HepG2 (cell line): ENCODE results near the gene JOSD1. TPM values are rescaled to one million over a fixed set of nuclear protein-coding genes. Genes with fewer than 3 reads are reported as not detected.
A peak's percentile ranks its signal among the peaks of the same experiment; 100 is the strongest.

Experiments used
- ATF2 ChIP-seq: sonication (generic); formaldehyde crosslinking; IDR thresholded peaks from 2 replicates; pipeline ENCODE4 v1.4.0; 2020; ENCODE audit warnings: missing genetic modification reagents
- EZH2 ChIP-seq: conservative IDR thresholded peaks from 2 replicates; pipeline ENCODE4 v1.6.1; 2012; ENCODE audit warnings: mild to moderate bottlenecking, low read depth, low read length, moderate library complexity
- KAT8 ChIP-seq: IDR thresholded peaks from 2 replicates; pipeline ENCODE4 v1.6.1; 2016; ENCODE audit warnings: missing genetic modification reagents, missing compliant biosample characterization
- KLF9 ChIP-seq: IDR thresholded peaks from 2 replicates; pipeline ENCODE4 v1.6.1; 2016; ENCODE audit warnings: low read depth
- KMT2B ChIP-seq: IDR thresholded peaks from 2 replicates; pipeline ENCODE4 v1.6.1; 2016; ENCODE audit warnings: missing genetic modification reagents, missing compliant biosample characterization
- RAD21 ChIP-seq: fragments of 450-650 bp; formaldehyde crosslinking; IDR thresholded peaks from 2 replicates; pipeline ENCODE4 v1.5.0; 2020; ENCODE audit warnings: mild to moderate bottlenecking
- RNF2 ChIP-seq: fragments of 450-650 bp; conservative IDR thresholded peaks from 2 replicates; pipeline ENCODE4 v1.6.1; 2016; ENCODE audit warnings: low read depth
- SIN3B ChIP-seq: fragments of 150-350 bp; IDR thresholded peaks from 2 replicates; pipeline ENCODE4 v1.6.1; 2014; ENCODE audit warnings: low read length
- SMAD9 ChIP-seq: sonication (generic); formaldehyde crosslinking; IDR thresholded peaks from 2 replicates; pipeline ENCODE4 v1.5.1; 2020; ENCODE audit warnings: mild to moderate bottlenecking, missing genetic modification reagents
- TBL1XR1 ChIP-seq: fragments of 150-350 bp; IDR thresholded peaks from 2 replicates; pipeline ENCODE4 v1.6.1; 2014; ENCODE audit warnings: borderline replicate concordance, low read length; ENCODE audit not compliant: partially characterized antibody
- ZNF101 ChIP-seq: sonication (generic); formaldehyde crosslinking; IDR thresholded peaks from 2 replicates; pipeline ENCODE4 v1.4.0; 2020; ENCODE audit warnings: mild to moderate bottlenecking, low read depth, missing genetic modification reagents, borderline replicate concordance
- ZNF326 ChIP-seq: sonication (generic); formaldehyde crosslinking; IDR thresholded peaks from 2 replicates; pipeline ENCODE4 v1.4.0; 2020; ENCODE audit warnings: missing genetic modification reagents, borderline replicate concordance
- ZNF33A ChIP-seq: sonication (generic); formaldehyde crosslinking; IDR thresholded peaks from 2 replicates; pipeline ENCODE4 v1.5.1; 2020; ENCODE audit warnings: missing genetic modification reagents, mild to moderate bottlenecking, moderate library complexity, borderline replicate concordance
- ZNF350 ChIP-seq: sonication (generic); formaldehyde crosslinking; IDR thresholded peaks from 2 replicates; pipeline ENCODE4 v1.4.0; 2020; ENCODE audit warnings: mild to moderate bottlenecking, low read depth, missing genetic modification reagents, borderline replicate concordance
- ZNF766 ChIP-seq: sonication (generic); formaldehyde crosslinking; IDR thresholded peaks from 2 replicates; pipeline ENCODE4 v1.5.0; 2020; ENCODE audit warnings: missing genetic modification reagents, borderline replicate concordance
- ZNF782 ChIP-seq: sonication (generic); formaldehyde crosslinking; IDR thresholded peaks from 2 replicates; pipeline ENCODE4 v1.4.0; 2020; ENCODE audit warnings: missing genetic modification reagents, mild to moderate bottlenecking, borderline replicate concordance
- polyA plus RNA-seq, 8 experiments: library from polyadenylated mRNA; depleted of rRNA in 3 of 8; stranded (reverse) in 7 of 8; unstranded in 1 of 8; fragments of >200 nt; fragmentation: Illumina TruSeq in 4 of 8; extraction: Trizol in 4 of 8; gene quantifications; 2 replicates each; pipeline versions ENCODE4 v1.2.1 to v1.2.3, GENCODE V29; 2011 to 2016; ENCODE audit warnings: low read depth in 4 of 8, missing spikeins in 1 of 8, mixed read lengths in 1 of 8; ENCODE audit not compliant: insufficient read depth in 1 of 8
- total RNA-seq, 5 experiments: library from RNA; depleted of rRNA; stranded (reverse); fragments of >200 nt; fragmentation: Illumina TruSeq; extraction: Trizol; gene quantifications; 2 replicates each; pipeline ENCODE4 v1.2.3, GENCODE V29; 2016; ENCODE audit warnings: low read depth in 1 of 5
- TF ChIP-seq, protein P1 (sequence below): sonication (generic); formaldehyde crosslinking; IDR thresholded peaks from 2 replicates; pipeline ENCODE4 v1.4.0; 2020; ENCODE audit warnings: missing genetic modification reagents
- TF ChIP-seq, protein P2 (sequence below): sonication (generic); formaldehyde crosslinking; IDR thresholded peaks from 2 replicates; pipeline ENCODE4 v1.9.0; 2021; ENCODE audit warnings: missing genetic modification reagents, mild to moderate bottlenecking, borderline replicate concordance
- TF ChIP-seq, protein P3 (sequence below): sonication (generic); formaldehyde crosslinking; IDR thresholded peaks from 2 replicates; pipeline ENCODE4 v1.4.0; 2020; ENCODE audit warnings: missing genetic modification reagents, borderline replicate concordance

The JOSD1 gene
- total and polyA plus RNA-seq, 2 of the 13 experiments (the other 11 are each of a cell fraction or from before 2014, with no cell fraction given), result 31.7 to 38.4 TPM

- TF ChIP-seq, protein P1, sequence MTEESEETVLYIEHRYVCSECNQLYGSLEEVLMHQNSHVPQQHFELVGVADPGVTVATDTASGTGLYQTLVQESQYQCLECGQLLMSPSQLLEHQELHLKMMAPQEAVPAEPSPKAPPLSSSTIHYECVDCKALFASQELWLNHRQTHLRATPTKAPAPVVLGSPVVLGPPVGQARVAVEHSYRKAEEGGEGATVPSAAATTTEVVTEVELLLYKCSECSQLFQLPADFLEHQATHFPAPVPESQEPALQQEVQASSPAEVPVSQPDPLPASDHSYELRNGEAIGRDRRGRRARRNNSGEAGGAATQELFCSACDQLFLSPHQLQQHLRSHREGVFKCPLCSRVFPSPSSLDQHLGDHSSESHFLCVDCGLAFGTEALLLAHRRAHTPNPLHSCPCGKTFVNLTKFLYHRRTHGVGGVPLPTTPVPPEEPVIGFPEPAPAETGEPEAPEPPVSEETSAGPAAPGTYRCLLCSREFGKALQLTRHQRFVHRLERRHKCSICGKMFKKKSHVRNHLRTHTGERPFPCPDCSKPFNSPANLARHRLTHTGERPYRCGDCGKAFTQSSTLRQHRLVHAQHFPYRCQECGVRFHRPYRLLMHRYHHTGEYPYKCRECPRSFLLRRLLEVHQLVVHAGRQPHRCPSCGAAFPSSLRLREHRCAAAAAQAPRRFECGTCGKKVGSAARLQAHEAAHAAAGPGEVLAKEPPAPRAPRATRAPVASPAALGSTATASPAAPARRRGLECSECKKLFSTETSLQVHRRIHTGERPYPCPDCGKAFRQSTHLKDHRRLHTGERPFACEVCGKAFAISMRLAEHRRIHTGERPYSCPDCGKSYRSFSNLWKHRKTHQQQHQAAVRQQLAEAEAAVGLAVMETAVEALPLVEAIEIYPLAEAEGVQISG (CRISPR knock-in tag), result peak; percentile 92
- TF ChIP-seq ATF2 (CRISPR knock-in tag) (peak; percentile 98), ZNF782 (CRISPR knock-in tag) (no peak; the same call in 1 of the 2 replicates), SMAD9 (CRISPR knock-in tag) (no peak), ZNF350 (CRISPR knock-in tag) (no peak; the same call in 1 of the 2 replicates), KMT2B (CRISPR knock-in tag) (0 out of 2 replicates have a peak, but pooled peaks have one; percentile 49), KAT8 (peak; percentile 59; the same call in 1 of the 2 replicates), RNF2 (0 out of 2 replicates have a peak, but pooled peaks have one; percentile 24), EZH2 (no peak), ZNF766 (CRISPR knock-in tag) (no peak; the same call in 1 of the 2 replicates), ZNF326 (CRISPR knock-in tag) (no peak), TBL1XR1 (no peak), KLF9 (CRISPR knock-in tag) (no peak), ZNF33A (CRISPR knock-in tag) (no peak), SIN3B (0 out of 2 replicates have a peak, but pooled peaks have one; percentile 13), ZNF101 (CRISPR knock-in tag) (no peak), RAD21 (CRISPR knock-in tag) (peak; percentile 60; the same call in 1 of the 2 replicates)
- TF ChIP-seq, protein P2, sequence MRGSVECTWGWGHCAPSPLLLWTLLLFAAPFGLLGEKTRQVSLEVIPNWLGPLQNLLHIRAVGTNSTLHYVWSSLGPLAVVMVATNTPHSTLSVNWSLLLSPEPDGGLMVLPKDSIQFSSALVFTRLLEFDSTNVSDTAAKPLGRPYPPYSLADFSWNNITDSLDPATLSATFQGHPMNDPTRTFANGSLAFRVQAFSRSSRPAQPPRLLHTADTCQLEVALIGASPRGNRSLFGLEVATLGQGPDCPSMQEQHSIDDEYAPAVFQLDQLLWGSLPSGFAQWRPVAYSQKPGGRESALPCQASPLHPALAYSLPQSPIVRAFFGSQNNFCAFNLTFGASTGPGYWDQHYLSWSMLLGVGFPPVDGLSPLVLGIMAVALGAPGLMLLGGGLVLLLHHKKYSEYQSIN, result no peak
- TF ChIP-seq, protein P3, sequence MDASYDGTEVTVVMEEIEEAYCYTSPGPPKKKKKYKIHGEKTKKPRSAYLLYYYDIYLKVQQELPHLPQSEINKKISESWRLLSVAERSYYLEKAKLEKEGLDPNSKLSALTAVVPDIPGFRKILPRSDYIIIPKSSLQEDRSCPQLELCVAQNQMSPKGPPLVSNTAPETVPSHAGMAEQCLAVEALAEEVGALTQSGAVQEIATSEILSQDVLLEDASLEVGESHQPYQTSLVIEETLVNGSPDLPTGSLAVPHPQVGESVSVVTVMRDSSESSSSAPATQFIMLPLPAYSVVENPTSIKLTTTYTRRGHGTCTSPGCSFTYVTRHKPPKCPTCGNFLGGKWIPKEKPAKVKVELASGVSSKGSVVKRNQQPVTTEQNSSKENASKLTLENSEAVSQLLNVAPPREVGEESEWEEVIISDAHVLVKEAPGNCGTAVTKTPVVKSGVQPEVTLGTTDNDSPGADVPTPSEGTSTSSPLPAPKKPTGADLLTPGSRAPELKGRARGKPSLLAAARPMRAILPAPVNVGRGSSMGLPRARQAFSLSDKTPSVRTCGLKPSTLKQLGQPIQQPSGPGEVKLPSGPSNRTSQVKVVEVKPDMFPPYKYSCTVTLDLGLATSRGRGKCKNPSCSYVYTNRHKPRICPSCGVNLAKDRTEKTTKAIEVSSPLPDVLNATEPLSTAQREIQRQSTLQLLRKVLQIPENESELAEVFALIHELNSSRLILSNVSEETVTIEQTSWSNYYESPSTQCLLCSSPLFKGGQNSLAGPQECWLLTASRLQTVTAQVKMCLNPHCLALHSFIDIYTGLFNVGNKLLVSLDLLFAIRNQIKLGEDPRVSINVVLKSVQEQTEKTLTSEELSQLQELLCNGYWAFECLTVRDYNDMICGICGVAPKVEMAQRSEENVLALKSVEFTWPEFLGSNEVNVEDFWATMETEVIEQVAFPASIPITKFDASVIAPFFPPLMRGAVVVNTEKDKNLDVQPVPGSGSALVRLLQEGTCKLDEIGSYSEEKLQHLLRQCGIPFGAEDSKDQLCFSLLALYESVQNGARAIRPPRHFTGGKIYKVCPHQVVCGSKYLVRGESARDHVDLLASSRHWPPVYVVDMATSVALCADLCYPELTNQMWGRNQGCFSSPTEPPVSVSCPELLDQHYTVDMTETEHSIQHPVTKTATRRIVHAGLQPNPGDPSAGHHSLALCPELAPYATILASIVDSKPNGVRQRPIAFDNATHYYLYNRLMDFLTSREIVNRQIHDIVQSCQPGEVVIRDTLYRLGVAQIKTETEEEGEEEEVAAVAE (CRISPR knock-in tag), result no peak
Observed at GRCh38 chr22:38700789-38701628, at the start of gene JOSD1 (continued).
